Epithelial cell of esophagus (primary cell): ENCODE data around the gene PIK3CG.
A peak's percentile ranks its signal among the peaks of the same experiment; 100 is the strongest.
"Not testable (repeated sequence)": the region's sequence is repeated elsewhere in the genome, so short reads cannot be mapped to it uniquely, and the experiment has no call there.

Experiments used
- DNase-seq: peaks from one replicate; pipeline ENCODE4 v3.0.0; 2010; ENCODE audit warnings: low read depth
- H3K4me3 ChIP-seq: 2 replicates; pipeline ENCODE4 v1.5.1; 2011; ENCODE audit warnings: mild to moderate bottlenecking, low read length, control low read depth
- TF ChIP-seq, protein P1 (sequence below): IDR thresholded peaks from 2 replicates; pipeline ENCODE4 v1.5.1; 2011; ENCODE audit warnings: low read depth, mild to moderate bottlenecking, low read length, control low read depth, inconsistent platforms; ENCODE audit not compliant: insufficient read depth; ENCODE audit errors: missing control alignments

PIK3CG gene

DNA sequence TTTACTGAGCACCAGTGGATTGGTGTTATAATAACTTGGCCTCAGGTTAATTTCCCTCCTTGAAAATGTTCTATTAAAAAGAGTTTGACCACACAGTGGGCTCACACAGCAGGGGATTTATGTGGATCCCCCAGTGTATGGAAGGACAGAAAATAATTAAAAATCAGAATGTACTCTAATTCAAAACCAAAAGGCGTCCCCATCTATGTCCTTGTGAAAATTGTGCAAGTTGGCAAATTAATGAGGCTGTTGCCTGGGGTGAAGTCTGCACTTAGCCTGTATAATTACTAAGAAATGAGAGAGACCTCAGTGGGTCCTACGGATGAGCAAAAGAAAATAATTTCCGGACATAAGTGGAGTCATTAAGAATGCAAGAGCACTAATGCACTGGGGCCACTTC, 31.1 kb downstream of the PIK3CG start:
- DNase-seq, result no peak
- TF ChIP-seq, protein P1, sequence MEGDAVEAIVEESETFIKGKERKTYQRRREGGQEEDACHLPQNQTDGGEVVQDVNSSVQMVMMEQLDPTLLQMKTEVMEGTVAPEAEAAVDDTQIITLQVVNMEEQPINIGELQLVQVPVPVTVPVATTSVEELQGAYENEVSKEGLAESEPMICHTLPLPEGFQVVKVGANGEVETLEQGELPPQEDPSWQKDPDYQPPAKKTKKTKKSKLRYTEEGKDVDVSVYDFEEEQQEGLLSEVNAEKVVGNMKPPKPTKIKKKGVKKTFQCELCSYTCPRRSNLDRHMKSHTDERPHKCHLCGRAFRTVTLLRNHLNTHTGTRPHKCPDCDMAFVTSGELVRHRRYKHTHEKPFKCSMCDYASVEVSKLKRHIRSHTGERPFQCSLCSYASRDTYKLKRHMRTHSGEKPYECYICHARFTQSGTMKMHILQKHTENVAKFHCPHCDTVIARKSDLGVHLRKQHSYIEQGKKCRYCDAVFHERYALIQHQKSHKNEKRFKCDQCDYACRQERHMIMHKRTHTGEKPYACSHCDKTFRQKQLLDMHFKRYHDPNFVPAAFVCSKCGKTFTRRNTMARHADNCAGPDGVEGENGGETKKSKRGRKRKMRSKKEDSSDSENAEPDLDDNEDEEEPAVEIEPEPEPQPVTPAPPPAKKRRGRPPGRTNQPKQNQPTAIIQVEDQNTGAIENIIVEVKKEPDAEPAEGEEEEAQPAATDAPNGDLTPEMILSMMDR, result no peak

DNA sequence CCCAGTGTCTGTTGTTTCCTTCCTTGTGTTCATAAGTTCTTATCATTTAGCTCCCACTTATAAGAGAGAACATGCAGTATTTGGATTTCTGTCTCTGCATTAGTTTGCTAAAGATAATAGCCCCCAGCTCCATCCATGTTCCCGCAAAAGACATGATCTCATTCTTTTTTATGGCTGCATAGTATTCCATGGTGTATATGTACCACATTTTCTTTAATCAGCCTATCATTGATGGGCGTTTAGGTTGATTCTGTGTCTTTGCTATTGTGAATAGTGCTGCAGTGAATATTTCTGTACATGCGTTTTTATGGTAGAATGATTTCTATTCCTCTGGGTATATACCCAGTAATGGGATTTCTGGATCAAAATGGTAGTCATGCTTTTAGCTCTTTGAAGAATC, 32.5 kb downstream of the PIK3CG start:
- not testable (repeated sequence) for DNase-seq, H3K4me3 ChIP-seq

More for the DNA sequence above, 31.1 kb downstream of the PIK3CG start:
- no peak overlapping the region for H3K4me3 ChIP-seq

DNA sequence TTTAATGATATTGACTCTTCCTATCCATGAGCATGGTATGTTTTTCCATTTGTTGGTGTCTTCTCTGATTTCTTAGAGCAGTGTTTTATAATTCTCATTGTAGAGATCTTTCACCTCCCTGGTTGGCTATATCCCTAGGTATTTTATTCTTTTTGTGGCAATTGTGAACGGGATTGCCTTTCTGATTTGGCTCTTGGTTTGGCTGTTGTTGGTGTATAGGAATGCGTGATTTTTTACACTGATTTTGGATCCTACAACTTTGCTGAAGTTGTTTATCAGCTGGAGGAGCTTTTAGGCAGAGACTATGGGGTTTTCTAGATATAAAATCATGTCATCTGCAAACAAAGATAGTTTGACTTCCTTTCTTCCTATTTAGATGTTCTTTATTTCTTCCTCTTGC, 33.9 kb downstream of the PIK3CG start:
- DNase-seq, H3K4me3 ChIP-seq: not testable (repeated sequence)

DNA sequence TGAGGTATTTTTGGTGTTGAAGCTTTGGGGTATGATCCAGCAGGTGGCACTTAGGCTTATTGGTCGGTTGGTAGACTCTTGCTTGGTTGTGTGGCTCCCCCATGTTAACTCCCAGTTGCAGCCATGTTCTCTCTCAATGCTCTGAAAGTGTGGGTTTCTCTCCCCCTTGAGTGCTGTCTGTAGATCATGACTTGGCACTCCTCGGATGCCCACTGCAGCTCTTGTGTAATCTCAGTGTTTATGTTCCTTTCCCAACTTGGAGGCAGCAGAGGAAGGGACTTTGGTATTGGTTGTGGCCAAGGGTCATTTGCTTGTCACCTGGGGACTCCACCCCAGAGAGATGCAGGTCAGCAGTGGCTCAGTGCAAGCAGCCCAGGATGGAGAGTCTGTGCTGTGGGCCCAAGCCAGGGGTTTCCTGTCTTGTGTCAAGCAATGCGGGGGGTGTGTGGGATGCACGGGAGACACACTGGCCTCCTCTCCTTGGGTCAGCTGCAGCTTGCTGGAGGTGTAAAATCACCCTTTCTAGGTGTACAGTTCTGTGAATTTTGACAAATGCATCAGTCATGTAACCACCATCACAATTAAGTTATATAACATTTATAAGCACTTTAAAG, 36.9 kb downstream of the PIK3CG start:
- TF ChIP-seq, protein P1, result no peak
- DNase-seq, result no peak
- H3K4me3 ChIP-seq, result no peak overlapping the region

DNA sequence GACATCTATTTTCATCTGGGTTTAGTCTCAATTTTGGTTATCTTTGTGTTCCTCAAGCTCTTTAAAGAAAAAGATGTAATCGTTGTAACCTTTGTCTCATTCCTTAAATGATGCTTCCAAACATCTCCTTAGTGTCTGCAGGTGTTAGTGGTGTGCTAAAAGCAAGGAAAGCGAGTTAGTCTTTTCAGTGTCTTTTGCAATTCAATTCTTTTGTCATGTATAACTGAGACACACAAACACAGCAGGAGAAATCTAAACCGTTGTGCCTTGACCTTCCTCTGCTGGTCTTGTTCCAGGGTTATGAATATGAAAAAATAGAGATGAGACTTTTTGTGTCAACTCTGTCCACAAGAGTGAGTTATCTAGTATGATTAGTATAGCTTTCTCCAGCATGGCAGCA, 40.7 kb downstream of the PIK3CG start:
- TF ChIP-seq, protein P1, result no peak
- H3K4me3 ChIP-seq, result no peak overlapping the region

DNA sequence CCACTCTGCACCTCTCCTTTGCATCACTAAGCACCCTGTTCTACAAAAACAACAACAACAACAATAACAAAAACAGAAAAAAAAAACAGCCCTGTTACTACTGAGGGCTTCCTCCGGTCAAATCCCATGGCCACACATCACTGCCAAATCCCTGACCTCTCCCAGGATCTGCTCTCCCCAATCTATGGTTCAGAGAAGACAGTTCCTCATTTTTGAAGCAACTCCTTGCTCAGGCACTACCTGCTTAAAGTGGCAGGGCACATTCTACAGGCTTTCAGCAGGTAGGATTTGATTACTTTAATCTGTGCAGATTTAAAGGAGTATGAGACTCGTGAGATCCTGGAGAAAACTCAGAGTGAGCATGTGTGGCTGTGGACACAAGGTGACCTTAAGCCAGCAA, 46.9 kb downstream of the PIK3CG start:
- TF ChIP-seq, protein P1, result no peak
- DNase-seq, result no peak
- no peak overlapping the region for H3K4me3 ChIP-seq

More for the DNA sequence above, 40.7 kb downstream of the PIK3CG start:
- DNase-seq, result no peak

DNA sequence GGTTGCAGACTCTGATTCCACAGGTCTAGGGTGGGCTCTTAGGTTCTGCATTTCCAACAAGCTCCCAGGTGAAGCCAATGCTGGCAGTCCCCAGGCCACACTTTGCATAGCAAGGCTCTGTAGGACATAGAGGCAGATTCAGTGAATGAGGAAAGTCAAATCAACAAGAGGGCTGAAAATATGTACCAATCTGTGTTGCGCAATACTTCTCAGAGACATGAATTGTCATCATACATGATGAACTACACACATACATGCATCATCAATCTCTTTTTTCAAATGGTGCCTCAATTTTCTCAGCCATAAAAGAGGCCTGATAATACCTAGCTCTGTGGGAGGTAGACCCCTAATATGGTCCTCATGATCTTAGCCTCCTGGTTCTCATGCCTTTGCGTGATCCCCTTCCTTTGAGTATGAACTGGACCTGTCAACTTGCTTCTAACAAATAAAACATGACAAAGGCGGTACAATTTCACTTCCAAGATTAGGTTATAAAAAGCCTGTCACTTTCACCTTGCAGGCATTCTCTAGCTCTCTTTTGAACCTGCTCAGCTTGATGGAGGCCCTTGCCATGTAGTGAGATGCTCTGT, 49.0 kb downstream of the PIK3CG start:
- TF ChIP-seq, protein P1, result no peak
- DNase-seq, result peak; percentile 7
- H3K4me3 ChIP-seq, result no peak overlapping the region

DNA sequence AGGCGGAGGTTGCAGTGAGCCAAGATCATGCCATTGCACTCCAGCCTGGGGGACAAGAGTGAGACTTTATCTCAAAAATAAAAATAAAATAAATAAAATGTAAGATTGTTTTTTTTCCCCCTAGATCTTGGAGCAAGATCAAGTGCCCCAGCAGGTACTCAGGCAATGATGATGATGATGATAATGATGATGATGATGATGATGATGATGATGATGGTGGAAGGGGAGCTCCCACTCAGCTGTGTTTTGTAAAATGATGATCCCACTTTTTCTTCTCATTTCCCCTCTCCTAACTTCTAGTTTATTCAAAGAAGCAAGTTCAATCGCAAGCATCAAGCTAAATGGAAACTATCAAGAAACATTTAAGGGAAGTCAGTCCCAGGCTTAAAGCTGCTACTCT, 50.3 kb downstream of the PIK3CG start:
- H3K4me3 ChIP-seq, result no peak overlapping the region
- TF ChIP-seq, protein P1, result no peak
- no peak for DNase-seq
